H1 (cell line): Measurements from ENCODE around the gene POU3F1. TPM values are rescaled to one million over a fixed set of nuclear protein-coding genes. Genes with fewer than 3 reads are reported as not detected.

Experiments used
- CEBPB ChIP-seq: IDR thresholded peaks from 2 replicates; pipeline ENCODE4 v1.6.1; 2012; ENCODE audit warnings: low read depth, low read length
- CHD2 ChIP-seq: IDR thresholded peaks from 2 replicates; pipeline ENCODE4 v1.6.1; 2012; ENCODE audit warnings: low read length, improper control_type of control experiment
- CTCF ChIP-seq, 3 experiments: IDR thresholded peaks; 1 replicate in 2 of 3; 2 replicates in 1 of 3; pipeline versions ENCODE4 v1.5.1 to v1.6.1; 2011; ENCODE audit warnings: low read length in 3 of 3, mild to moderate bottlenecking in 3 of 3, inconsistent platforms in 2 of 3, low read depth in 1 of 3, moderate library complexity in 1 of 3; ENCODE audit not compliant: insufficient read depth in 1 of 3; ENCODE audit errors: control extremely low read depth in 1 of 3
- EGR1 ChIP-seq: IDR thresholded peaks from 2 replicates; pipeline ENCODE4 v1.6.1; 2011; ENCODE audit warnings: low read depth, low read length, borderline replicate concordance
- KDM4A ChIP-seq: IDR thresholded peaks from one replicate; pipeline ENCODE4 v1.7.1; 2012; ENCODE audit warnings: low read depth, mild to moderate bottlenecking, moderate library complexity, low read length, inconsistent platforms; ENCODE audit not compliant: severe bottlenecking
- NANOG ChIP-seq: IDR thresholded peaks from 2 replicates; pipeline ENCODE4 v1.6.1; 2011; ENCODE audit warnings: low read length, low read depth, mild to moderate bottlenecking, inconsistent platforms; ENCODE audit not compliant: insufficient read depth, poor library complexity, severe bottlenecking
- PHF8 ChIP-seq: fragments of 200-600 bp; sonication (generic); conservative IDR thresholded peaks from 2 replicates; pipeline ENCODE4 v1.7.1; 2012; ENCODE audit warnings: low read depth, mild to moderate bottlenecking, inconsistent platforms, low read length, moderate library complexity
- POLR2AphosphoS5 ChIP-seq: IDR thresholded peaks from 2 replicates; pipeline ENCODE4 v1.6.1; 2011; ENCODE audit warnings: low read depth, low read length
- RAD21 ChIP-seq, 2 experiments: IDR thresholded peaks in 1 of 2; conservative IDR thresholded peaks in 1 of 2; 2 replicates each; pipeline ENCODE4 v1.6.1; 2011; ENCODE audit warnings: low read depth in 2 of 2, low read length in 2 of 2, improper control_type of control experiment in 1 of 2, inconsistent platforms in 1 of 2, mild to moderate bottlenecking in 1 of 2, moderate library complexity in 1 of 2
- SIRT6 ChIP-seq: IDR thresholded peaks from one replicate; pipeline ENCODE4 v1.7.1; 2012; ENCODE audit warnings: low read length, inconsistent platforms
- SRF ChIP-seq: IDR thresholded peaks from 2 replicates; pipeline ENCODE4 v1.6.1; 2011; ENCODE audit warnings: mild to moderate bottlenecking, low read depth, low read length, moderate library complexity
- TAF1 ChIP-seq: IDR thresholded peaks from 2 replicates; pipeline ENCODE4 v1.6.1; 2011; ENCODE audit warnings: mild to moderate bottlenecking, low read depth, low read length
- TAF7 ChIP-seq: optimal IDR thresholded peaks from 2 replicates; pipeline ENCODE3; 2011; ENCODE audit warnings: low read depth, mild to moderate bottlenecking, inconsistent platforms, low read length, moderate library complexity, borderline replicate concordance
- TBP ChIP-seq: IDR thresholded peaks from 2 replicates; pipeline ENCODE4 v1.6.1; 2011; ENCODE audit warnings: low read depth, low read length, improper control_type of control experiment
- TCF12 ChIP-seq: IDR thresholded peaks from 2 replicates; pipeline ENCODE4 v1.6.1; 2011; ENCODE audit warnings: low read depth, mild to moderate bottlenecking, low read length
- USF2 ChIP-seq: IDR thresholded peaks from 2 replicates; pipeline ENCODE4 v1.6.1; 2011; ENCODE audit warnings: low read length, improper control_type of control experiment
- ZNF274 ChIP-seq: IDR thresholded peaks from 2 replicates; pipeline ENCODE4 v1.7.0; 2012; ENCODE audit warnings: low read length, borderline replicate concordance; ENCODE audit errors: extremely low read depth
- polyA plus RNA-seq, 7 experiments: library from polyadenylated mRNA; depleted of rRNA in 3 of 7; stranded (reverse) in 5 of 7; unstranded in 2 of 7; fragments of >200 nt in 5 of 7; fragments of 200-250 nt in 2 of 7; gene quantifications; 1 replicate in 5 of 7; 2 replicates in 1 of 7; 4 replicates in 1 of 7; pipeline versions ENCODE4 v1.2.1 to v1.2.3, GENCODE V29; 2011 to 2013; ENCODE audit warnings: missing spikeins in 2 of 7, mixed read lengths in 2 of 7
- total RNA-seq: library from RNA; stranded (reverse); fragmentation: NEBNext Ultra II Directional; extraction: Animal tissue kit (Norgen Biotek cat#: 25700); gene quantifications from 2 replicates; pipeline ENCODE4 v1.2.1, GENCODE V29; 2021
- TF ChIP-seq, protein P1 (sequence below): IDR thresholded peaks from 2 replicates; pipeline ENCODE4 v1.6.1; 2012; ENCODE audit warnings: low read length, inconsistent platforms

POU3F1 gene
- total and polyA plus RNA-seq, 2 of the 8 experiments (the other 6 are each of a cell fraction or from before 2014, with no cell fraction given), result 4.2 to 10.8 TPM

DNA sequence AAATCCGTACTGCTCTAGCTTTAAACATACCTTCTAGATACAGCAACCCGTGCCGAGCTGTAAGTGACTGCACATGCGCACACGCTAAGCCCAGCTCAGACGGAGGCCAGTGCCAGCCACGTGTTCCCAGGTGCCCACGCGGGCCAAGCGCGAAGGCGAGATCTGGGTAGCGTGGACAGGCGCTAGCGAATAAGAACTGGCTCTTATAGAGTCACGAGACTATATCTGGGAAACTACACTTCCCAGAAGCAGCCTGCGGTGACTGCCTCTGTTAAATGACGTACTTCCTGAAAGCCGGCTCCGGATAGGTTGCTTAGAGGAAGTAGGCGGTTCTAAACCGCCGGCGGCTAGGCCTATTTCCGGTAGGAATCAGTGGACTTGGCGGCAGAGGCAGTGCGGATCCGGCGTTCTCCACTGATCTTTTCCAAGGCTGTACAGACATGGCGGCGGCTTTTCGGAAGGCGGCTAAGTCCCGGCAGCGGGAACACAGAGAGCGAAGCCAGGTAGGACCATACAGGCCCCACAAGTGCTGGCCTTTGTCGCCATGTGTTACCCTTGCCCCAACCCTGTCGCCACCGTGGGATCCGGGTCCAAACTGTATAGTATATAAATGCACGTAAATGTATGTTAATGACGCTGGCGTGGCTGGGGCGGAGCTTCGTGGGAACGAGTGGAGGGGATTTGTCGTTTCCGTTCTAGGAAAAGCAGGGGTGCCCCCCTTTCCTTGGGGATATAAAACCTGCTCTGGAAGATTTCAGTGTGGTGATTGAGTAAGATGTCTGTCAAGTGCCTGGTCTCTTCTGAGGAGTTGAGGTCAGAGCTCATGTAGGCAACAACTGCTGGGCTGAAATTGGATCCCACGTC lies 34.0 kb downstream of the POU3F1 start, which contains the start of gene UTP11 (continued):
- peak; percentile 84 for TF ChIP-seq USF2
- peak; percentile 49 for TF ChIP-seq KDM4A
- TF ChIP-seq POLR2AphosphoS5, result peak; percentile 38; the same call in 1 of the 2 replicates
- peak; percentile 98 for TF ChIP-seq TAF1
- TF ChIP-seq CHD2, result peak; percentile 82
- TF ChIP-seq CEBPB, result 0 out of 2 replicates have a peak, but pooled peaks have one; percentile 9
- no peak for TF ChIP-seq EGR1
- TF ChIP-seq ZNF274, result no peak
- TF ChIP-seq TCF12, result 0 out of 2 replicates have a peak, but pooled peaks have one; percentile 30
- peak; percentile 98 for TF ChIP-seq TAF7
- TF ChIP-seq CTCF (IDR thresholded peaks at IDR 0.05; ENCODE audit: control extremely low read depth in 1 of 3, insufficient read depth in 1 of 3, low read depth in 1 of 3, low read length in 3 of 3), result no peak; a peak in 1 of 4 replicates
- no peak for TF ChIP-seq RAD21 (IDR thresholded peaks at IDR 0.05 in 1 of 2, conservative IDR thresholded peaks at IDR 0.05 in 1 of 2; ENCODE audit: low read depth in 2 of 2, low read length in 2 of 2)
- TF ChIP-seq TBP, result peak; percentile 94
- TF ChIP-seq SRF, result 0 out of 2 replicates have a peak, but pooled peaks have one; percentile 14
- TF ChIP-seq, protein P1, sequence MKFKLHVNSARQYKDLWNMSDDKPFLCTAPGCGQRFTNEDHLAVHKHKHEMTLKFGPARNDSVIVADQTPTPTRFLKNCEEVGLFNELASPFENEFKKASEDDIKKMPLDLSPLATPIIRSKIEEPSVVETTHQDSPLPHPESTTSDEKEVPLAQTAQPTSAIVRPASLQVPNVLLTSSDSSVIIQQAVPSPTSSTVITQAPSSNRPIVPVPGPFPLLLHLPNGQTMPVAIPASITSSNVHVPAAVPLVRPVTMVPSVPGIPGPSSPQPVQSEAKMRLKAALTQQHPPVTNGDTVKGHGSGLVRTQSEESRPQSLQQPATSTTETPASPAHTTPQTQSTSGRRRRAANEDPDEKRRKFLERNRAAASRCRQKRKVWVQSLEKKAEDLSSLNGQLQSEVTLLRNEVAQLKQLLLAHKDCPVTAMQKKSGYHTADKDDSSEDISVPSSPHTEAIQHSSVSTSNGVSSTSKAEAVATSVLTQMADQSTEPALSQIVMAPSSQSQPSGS, result no peak; the same call in 1 of the 2 replicates
- no peak for TF ChIP-seq SIRT6
- TF ChIP-seq NANOG, result no peak
- TF ChIP-seq PHF8, result peak; percentile 82
